ENCODE measurements around the gene EYA3.

The EYA3 gene

GRCh38 chr1:27967884-27968466, 120.4 kb downstream of the EYA3 start:
- DNase-seq (ENCODE audit: low read depth) = no peak

GRCh38 chr1:27967106-27967883, 121.1 kb downstream of the EYA3 start:
- no peak for DNase-seq (ENCODE audit: low read depth)

- no peak for DNase-seq (ENCODE audit: low read depth)
Measured at GRCh38 chr1:27966402-27967105, 121.9 kb downstream of the EYA3 start.

- DNase-seq (ENCODE audit: low read depth) = no peak
Measured at GRCh38 chr1:27963393-27963792, 125.0 kb downstream of the EYA3 start.

DNA sequence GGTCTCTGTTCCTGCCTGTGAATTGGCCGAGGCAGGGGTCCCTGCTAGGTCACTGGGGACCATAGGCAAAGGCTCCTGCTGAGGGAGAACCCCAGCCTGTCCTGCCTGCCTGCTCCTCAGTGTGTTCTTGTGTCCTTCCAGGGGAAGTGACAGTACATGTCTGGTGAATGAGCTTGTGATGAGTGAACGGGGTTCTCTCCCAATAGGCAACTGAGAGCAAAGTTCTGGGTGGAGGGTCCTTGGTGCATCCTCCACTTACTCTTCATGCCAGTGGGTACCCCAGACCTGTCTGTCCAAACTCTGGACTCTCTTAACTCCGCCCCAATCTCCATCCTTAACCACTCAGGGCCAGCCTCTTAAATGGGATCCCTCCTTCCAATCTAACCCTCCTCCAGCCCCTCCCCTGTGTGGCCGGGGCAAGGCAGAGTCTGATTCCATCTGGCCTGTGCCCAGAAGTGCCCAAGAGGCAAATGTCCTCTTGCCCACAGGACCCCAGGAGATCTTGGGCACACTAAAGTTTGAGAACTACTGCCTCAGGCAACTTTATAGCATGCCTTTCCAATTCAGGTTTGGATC, 126.7 kb downstream of the EYA3 start:
- DNase-seq (ENCODE audit: low read depth) = no peak

- DNase-seq (ENCODE audit: low read depth) = no peak
Measured at GRCh38 chr1:27960762-27961645, 127.4 kb downstream of the EYA3 start.

GRCh38 chr1:27959792-27960603, 128.4 kb downstream of the EYA3 start, which contains the start of gene XKR8:
XKR8 (plus strand) TSS chr1:27959973; CDS start chr1:27960070, 97 bp downstream.
- DNase-seq (ENCODE audit: low read depth) = peak; percentile 50

DNA sequence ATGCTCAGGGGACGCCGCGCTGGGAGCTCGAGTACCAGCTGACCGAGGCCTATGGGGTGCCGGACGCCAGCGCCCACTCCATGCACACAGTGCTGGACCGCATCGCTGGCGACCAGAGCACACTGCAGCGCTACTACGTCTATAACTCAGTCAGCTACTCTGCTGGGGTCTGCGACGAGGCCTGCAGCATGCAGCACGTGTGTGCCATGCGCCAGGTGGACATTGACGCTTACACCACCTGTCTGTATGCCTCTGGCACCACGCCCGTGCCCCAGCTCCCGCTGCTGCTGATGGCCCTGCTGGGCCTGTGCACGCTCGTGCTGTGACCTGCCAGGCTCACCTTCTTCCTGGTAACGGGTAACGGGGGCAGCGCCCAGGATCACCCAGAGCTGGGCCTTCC, 129.9 kb downstream of the EYA3 start:
- DNase-seq (ENCODE audit: low read depth) = no peak

DNA sequence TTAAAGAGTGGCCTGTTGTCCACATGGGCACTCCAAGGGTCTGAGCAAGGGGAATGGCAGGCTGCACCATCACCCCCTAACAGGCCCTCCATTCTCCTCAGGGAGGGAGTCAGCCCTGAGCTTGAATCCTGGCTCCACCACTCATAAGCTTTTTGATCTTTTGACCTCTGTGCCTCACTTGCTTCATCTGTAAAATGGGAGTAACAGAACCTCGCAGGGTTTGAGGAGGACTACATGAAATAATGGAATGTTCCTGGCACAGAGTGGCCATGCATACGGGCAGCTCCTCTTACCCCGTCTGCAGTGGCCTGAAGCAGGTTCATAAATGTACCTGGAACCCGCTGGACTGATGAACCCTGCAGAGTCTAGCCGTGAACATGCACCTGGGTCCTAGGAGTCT, 130.8 kb downstream of the EYA3 start:
- DNase-seq (ENCODE audit: low read depth) = no peak

DNA sequence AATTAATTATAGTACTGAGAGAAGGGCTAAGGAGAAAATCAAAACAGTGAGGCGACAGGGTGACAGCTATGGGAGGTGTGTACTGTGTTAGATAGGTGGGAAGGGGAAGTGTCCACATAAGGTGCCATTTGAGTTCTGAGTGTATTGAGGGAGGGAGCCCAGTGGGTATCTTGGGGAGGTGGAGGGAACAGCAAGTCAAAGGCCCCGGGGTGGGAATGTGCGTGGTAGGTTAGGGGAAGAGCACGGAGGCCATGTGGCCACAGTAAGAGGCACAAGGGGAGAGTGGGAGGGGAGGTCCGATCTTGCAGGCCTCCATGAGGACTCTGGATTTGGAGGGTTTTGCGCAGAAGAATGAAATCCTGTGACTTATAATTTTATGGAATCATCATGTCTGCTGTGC, 131.6 kb downstream of the EYA3 start:
- no peak for DNase-seq (ENCODE audit: low read depth)

DNA sequence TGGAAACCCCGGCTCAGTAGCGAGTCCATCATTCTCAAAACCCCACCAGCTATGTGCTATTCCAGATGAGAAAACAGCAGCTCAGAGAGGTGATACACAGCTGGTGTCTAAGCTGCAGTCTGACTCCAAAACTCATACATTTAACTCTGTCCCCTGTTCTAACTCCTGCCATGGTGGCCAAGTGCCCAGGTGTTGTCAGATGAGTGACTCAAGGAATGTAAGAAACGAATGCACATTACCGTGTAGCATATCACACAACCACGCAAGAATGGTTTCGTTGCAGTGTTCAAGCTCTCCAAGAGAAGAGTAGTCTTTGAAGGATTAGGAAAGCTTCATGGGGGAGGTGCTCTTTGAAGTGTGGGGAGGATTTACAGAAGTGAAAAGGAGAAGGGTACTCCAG, 133.3 kb downstream of the EYA3 start:
- no peak for DNase-seq (ENCODE audit: low read depth)

DNA sequence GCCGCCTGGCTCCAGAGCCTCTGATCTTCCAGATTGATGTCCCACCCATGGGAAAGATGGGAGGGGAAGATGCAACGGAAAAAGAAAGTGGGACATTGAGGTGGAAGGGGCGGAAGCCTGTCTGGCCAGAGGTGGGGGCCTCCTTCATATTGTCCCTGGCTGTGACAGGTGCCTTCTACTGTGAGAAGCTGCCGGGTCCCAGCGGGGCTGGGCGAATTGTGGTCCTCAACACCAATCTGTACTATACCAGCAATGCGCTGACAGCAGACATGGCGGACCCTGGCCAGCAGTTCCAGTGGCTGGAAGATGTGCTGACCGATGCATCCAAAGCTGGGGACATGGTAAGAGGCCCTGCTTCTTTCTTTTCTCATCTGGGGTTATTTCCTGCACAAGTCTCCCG, 134.2 kb downstream of the EYA3 start:
- no peak for DNase-seq (ENCODE audit: low read depth)

GRCh38 chr1:27952147-27952546, 136.3 kb downstream of the EYA3 start:
- DNase-seq (ENCODE audit: low read depth) = no peak

DNA sequence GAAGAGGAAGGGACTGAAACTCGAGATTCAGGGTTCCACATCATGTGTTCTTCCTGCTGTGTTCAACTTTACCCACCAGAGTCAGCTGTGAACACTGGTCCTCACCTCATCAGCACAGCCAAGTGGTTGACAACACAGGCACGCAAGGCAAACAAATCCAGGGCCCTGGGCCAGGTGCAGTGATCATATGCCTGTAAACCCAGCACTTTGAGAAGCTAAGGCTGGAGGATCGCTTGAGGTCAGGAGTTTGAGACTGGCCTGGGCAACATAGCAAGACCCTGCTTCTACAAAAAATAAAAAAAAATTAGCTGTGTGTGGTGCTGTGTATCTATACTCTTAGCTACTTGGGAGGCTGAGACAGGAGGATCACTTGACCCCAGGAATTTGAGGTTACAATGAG, 137.0 kb downstream of the EYA3 start:
- DNase-seq (ENCODE audit: low read depth) = no peak

- no peak for DNase-seq (ENCODE audit: low read depth)
Measured at GRCh38 chr1:27949027-27949426, 139.4 kb downstream of the EYA3 start.

- DNase-seq (ENCODE audit: low read depth) = no peak
Measured at GRCh38 chr1:27945020-27945419, 143.4 kb downstream of the EYA3 start.

- no peak for DNase-seq (ENCODE audit: low read depth)
Measured at GRCh38 chr1:27941671-27942540, 146.5 kb downstream of the EYA3 start.

DNA sequence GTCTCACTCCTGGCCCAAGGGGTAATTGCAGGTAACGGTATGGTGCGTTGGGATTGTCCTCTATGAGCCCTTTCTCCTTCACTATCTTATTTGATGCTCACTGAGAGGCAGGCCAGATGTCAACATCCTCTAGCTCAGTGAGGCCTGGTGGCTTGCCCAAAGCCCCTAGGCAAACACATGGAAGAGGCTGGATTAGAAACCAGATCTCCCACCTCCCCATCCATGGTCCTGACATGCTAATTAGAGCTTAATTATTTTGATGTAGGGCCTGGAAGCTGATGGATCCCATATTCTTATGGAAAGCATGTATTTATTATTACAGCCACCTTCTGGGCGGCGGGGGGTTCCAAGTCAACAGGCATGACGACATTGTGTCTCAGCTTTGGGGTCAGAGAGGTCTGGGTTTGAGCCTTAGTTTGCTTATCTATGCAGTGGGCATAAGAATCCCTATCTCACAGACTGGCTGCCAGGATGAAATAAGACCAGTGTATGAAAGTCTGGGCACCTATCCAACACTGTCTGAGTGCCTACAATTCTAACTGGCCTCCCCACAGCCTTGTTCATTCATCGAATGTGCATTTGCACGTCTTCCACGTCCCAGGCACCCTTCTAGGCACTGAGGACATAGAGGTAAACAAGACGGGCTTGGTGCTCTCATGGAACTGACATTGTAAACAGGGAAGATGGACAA, 147.4 kb downstream of the EYA3 start:
- DNase-seq (ENCODE audit: low read depth) = no peak

GRCh38 chr1:27940297-27940696, 148.1 kb downstream of the EYA3 start:
- DNase-seq (ENCODE audit: low read depth) = no peak
